Natural killer cell (primary cell): ENCODE results near the gene CNTNAP4. TPM values are rescaled to one million over a fixed set of nuclear protein-coding genes. Genes with fewer than 3 reads are reported as not detected.

ENCODE experiments used
- ATAC-seq, 3 donors: fragments of 150-1000 bp in 2 of 3; fragments of 200-7000 bp in 1 of 3; cut with Tn5 transposase; 1 replicate in 1 of 3; 2 replicates in 2 of 3; pipeline ENCODE4 v1.10.0; 2021; ENCODE audit warnings: mild to moderate bottlenecking in 2 of 3, moderate library complexity in 2 of 3
- DNase-seq, 2 donors: peaks; one replicate each; pipeline versions ENCODE4 v3.0.0 to v3.0.0-alpha.2; 2013 to 2021; ENCODE audit warnings: mixed read lengths in 1 of 2
- H3K27ac ChIP-seq: one replicate; pipeline ENCODE4 v1.5.1; 2013; ENCODE audit warnings: mild to moderate bottlenecking, low read length
- H3K27me3 ChIP-seq: one replicate; pipeline ENCODE4 v1.6.1; 2013; ENCODE audit warnings: low read length; ENCODE audit not compliant: control insufficient read depth, insufficient read depth
- H3K36me3 ChIP-seq: one replicate; pipeline ENCODE4 v1.6.1; 2013; ENCODE audit warnings: low read length; ENCODE audit not compliant: control insufficient read depth, insufficient read depth
- H3K4me1 ChIP-seq: one replicate; pipeline ENCODE4 v1.6.1; 2013; ENCODE audit warnings: low read length; ENCODE audit not compliant: control insufficient read depth, insufficient read depth
- H3K4me3 ChIP-seq: one replicate; pipeline ENCODE4 v1.5.1; 2013; ENCODE audit warnings: low read length
- H3K9me3 ChIP-seq: one replicate; pipeline ENCODE4 v1.6.1; 2013; ENCODE audit warnings: low read length; ENCODE audit not compliant: control insufficient read depth, insufficient read depth
- H3K27ac Mint-ChIP-seq, 2 donors: one replicate each; pipeline ENCODE4 v1.8.0; 2022; ENCODE audit warnings: mild to moderate bottlenecking in 2 of 2, mixed read lengths in 2 of 2, moderate library complexity in 1 of 2
- H3K27me3 Mint-ChIP-seq, 2 donors: one replicate each; pipeline ENCODE4 v1.8.0; 2022; ENCODE audit warnings: low read depth in 2 of 2, mixed read lengths in 2 of 2
- H3K36me3 Mint-ChIP-seq: one replicate; pipeline ENCODE4 v1.8.0; 2022; ENCODE audit warnings: mixed read lengths
- H3K4me1 Mint-ChIP-seq, 2 donors: one replicate each; pipeline ENCODE4 v1.8.0; 2022; ENCODE audit warnings: mixed read lengths in 2 of 2
- H3K4me3 Mint-ChIP-seq: one replicate; pipeline ENCODE4 v1.8.0; 2022; ENCODE audit warnings: mild to moderate bottlenecking, moderate library complexity, mixed read lengths
- H3K9me3 Mint-ChIP-seq, 2 donors: one replicate each; pipeline ENCODE4 v1.8.0; 2022; ENCODE audit warnings: mixed read lengths in 2 of 2
- WGBS: methylation state at CpG from one replicate; pipeline ENCODE4 v1.1.7; 2013; ENCODE audit warnings: missing lambda C conversion rate; ENCODE audit not compliant: insufficient coverage; 5-methylcytosine and 5-hydroxymethylcytosine counted together
- intact Hi-C: fragments of 100-400 bp; cut with micrococcal nuclease; formaldehyde crosslinking; loops from one replicate; pipeline ENCODE4 v1.14.2; 2022
- total RNA-seq, 4 donors: library from RNA; stranded (reverse); fragments of 120-200 nt in 1 of 4; gene quantifications; one replicate each; pipeline versions ENCODE4 v1.2.3 to v1.2.4, GENCODE V29; 2013 to 2022
- TF ChIP-seq, protein P1 (sequence below): fragments of 200-600 bp; IDR thresholded peaks from one replicate; pipeline ENCODE4 v1.8.0; 2022; ENCODE audit warnings: antibody characterized with exemption

CNTNAP4 gene
- total RNA-seq, 3 donors from 2014 or later (not counting 1 experiment from before 2014, with no cell fraction given): not detected

DNA sequence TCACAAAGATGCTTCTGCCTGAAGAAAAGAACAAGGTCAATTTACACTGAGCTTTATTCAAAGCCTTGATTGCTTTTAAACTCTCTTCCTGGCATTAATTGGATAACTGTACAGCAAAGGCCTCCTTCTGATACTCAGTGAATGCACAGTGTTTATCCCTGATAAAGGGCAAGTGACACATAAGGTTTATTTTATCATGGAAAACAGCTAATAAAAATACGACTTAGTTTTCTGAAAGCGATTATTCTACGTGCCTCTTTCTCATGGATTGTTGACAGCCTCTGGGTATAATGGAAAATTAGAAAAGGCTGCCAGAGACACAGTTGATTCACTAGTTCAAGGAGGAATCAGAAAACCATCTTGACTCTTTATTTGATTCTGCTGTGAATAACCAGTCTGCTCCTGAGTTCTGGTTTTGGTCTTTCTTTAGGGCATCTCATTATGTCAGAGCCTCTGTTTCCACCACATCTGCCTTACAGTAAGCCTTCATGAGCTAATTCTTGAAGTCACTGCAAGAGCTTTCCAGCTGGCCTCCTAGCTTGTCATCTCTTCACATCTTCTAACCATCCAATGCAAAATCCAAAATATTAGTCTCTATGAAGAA is 212.9 kb downstream of the CNTNAP4 start:
- Mint-ChIP-seq H3K4me1 (no peaks in the 10 kb centered on the region), H3K9me3 (peaks cover 12 to 18% of the 10 kb centered on the region in 2 donors), H3K36me3 (no peaks in the 10 kb centered on the region), H3K4me3 (no peak overlapping the region), H3K27ac (no peak overlapping the region), H3K27me3 (no peaks in the 10 kb centered on the region)
- TF ChIP-seq, protein P1, sequence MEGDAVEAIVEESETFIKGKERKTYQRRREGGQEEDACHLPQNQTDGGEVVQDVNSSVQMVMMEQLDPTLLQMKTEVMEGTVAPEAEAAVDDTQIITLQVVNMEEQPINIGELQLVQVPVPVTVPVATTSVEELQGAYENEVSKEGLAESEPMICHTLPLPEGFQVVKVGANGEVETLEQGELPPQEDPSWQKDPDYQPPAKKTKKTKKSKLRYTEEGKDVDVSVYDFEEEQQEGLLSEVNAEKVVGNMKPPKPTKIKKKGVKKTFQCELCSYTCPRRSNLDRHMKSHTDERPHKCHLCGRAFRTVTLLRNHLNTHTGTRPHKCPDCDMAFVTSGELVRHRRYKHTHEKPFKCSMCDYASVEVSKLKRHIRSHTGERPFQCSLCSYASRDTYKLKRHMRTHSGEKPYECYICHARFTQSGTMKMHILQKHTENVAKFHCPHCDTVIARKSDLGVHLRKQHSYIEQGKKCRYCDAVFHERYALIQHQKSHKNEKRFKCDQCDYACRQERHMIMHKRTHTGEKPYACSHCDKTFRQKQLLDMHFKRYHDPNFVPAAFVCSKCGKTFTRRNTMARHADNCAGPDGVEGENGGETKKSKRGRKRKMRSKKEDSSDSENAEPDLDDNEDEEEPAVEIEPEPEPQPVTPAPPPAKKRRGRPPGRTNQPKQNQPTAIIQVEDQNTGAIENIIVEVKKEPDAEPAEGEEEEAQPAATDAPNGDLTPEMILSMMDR: no peak
- Histone ChIP-seq H3K27me3 (no peaks in the 10 kb centered on the region), H3K27ac (no peak overlapping the region), H3K9me3 (no peaks in the 10 kb centered on the region), H3K4me3 (no peak overlapping the region), H3K36me3 (no peaks in the 10 kb centered on the region), H3K4me1 (no peaks in the 10 kb centered on the region)
- DNase-seq: no peak
- 92% methylated on average over 3 of the region's 3 CpGs for WGBS
- no peak for ATAC-seq
- intact Hi-C loops: no loop called here

DNA sequence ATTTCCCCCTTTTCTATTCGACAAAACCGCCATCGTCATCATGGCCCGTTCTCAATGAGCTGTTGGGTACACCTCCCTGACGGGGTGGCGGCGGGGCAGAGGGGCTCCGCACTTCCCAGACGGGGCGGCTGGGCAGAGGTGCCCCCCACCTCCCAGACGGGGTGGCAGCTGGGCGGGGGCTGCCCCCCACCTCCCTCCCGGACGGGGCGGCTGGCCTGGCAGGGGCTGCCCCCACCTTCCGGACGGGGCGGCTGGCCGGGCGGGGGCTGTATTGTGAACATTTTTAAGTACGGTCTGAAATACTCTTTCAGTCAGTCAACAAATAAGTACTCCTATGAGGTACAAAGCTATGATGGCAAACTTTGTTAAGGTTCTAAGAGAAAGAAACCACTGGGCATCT is 222.8 kb downstream of the CNTNAP4 start:
- Mint-ChIP-seq H3K27ac (no peak overlapping the region), H3K9me3 (peaks cover 6 to 12% of the 10 kb centered on the region in 2 donors), H3K4me3 (no peak overlapping the region), H3K27me3 (no peaks in the 10 kb centered on the region), H3K36me3 (no peaks in the 10 kb centered on the region), H3K4me1 (no peaks in the 10 kb centered on the region)
- WGBS: 98% methylated on average over 19 of the region's 21 CpGs
- Histone ChIP-seq H3K4me3 (no peak overlapping the region), H3K27me3 (no peaks in the 10 kb centered on the region), H3K9me3 (no peaks in the 10 kb centered on the region), H3K27ac (no peak overlapping the region), H3K36me3 (no peaks in the 10 kb centered on the region), H3K4me1 (no peaks in the 10 kb centered on the region)
- DNase-seq (no peak), ATAC-seq (no peak)
- TF ChIP-seq, protein P1: no peak
- intact Hi-C loops: no loop called here

DNA sequence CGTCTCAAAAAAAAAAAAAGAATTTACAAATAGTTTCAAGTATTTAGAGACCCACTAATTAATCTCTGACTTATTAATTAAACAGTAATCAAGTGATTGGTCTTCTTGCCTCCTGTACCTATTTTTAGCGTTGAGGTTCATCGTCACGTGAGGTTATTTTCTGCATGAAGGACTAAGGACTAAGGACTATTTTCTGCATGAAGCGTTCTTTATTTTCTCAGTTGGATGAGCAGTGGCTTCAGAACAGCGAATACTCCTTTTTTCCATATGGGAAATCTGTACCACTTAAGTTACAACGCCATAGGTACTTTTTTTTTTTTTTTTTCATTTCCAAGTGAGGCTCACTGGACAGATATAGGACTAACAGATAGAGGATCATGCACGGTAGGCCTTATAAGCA is 224.9 kb downstream of the CNTNAP4 start:
- TF ChIP-seq, protein P1: no peak
- H3K9me3 ChIP-seq: no peaks in the 10 kb centered on the region
- no peaks in the 10 kb centered on the region for H3K27me3 Mint-ChIP-seq
- no peaks in the 10 kb centered on the region for H3K4me1 ChIP-seq
- H3K4me3 ChIP-seq: no peak overlapping the region
- DNase-seq (no peak), ATAC-seq (no peak)
- no peak overlapping the region for H3K27ac Mint-ChIP-seq
- no peak overlapping the region for H3K27ac ChIP-seq
- H3K36me3 Mint-ChIP-seq: no peaks in the 10 kb centered on the region
- no peaks in the 10 kb centered on the region for H3K27me3 ChIP-seq
- intact Hi-C loops: no loop called here
- H3K4me3 Mint-ChIP-seq: no peak overlapping the region
- 90% methylated on average over 7 of the region's 8 CpGs for WGBS
- no peaks in the 10 kb centered on the region for H3K4me1 Mint-ChIP-seq
- H3K9me3 Mint-ChIP-seq: peaks cover 6 to 12% of the 10 kb centered on the region in 2 donors
- H3K36me3 ChIP-seq: no peaks in the 10 kb centered on the region

DNA sequence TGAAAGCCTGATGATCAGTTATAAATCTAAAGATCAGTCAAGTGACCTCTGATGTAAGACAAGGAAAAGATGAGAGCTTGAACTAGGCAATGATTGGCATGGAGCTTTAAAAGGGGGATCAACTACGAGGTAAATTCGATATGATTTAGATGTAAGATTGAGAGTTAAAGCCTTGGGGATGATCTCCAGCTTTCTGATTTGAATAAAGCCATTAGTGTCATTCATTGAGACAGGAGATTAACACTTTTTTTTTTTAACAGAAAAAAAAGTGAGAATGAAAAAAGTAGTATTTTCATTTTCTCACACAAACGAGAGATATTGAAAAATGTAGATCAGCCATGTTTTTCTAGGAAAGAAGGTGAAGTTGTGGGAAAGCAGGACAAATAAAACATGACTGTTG is 225.4 kb downstream of the CNTNAP4 start:
- Histone ChIP-seq H3K9me3 (no peaks in the 10 kb centered on the region), H3K4me3 (no peak overlapping the region), H3K27ac (no peak overlapping the region), H3K27me3 (no peaks in the 10 kb centered on the region), H3K36me3 (no peaks in the 10 kb centered on the region), H3K4me1 (no peaks in the 10 kb centered on the region)
- WGBS: 86% methylated on average over 3 of the region's 3 CpGs
- Mint-ChIP-seq H3K27me3 (no peaks in the 10 kb centered on the region), H3K4me1 (no peaks in the 10 kb centered on the region), H3K27ac (no peak overlapping the region), H3K4me3 (no peak overlapping the region), H3K36me3 (no peaks in the 10 kb centered on the region), H3K9me3 (peaks cover 6 to 10% of the 10 kb centered on the region in 2 donors)
- intact Hi-C loops: no loop called here
- DNase-seq (no peak), ATAC-seq (no peak)
- TF ChIP-seq, protein P1: no peak
